Gastrocnemius medialis (tissue), 4 donors: ENCODE results near the gene CXCR2.

Experiments used
- CTCF ChIP-seq, 5 experiments: fragments of 450-650 bp in 3 of 5; fragments of 200-600 bp in 2 of 5; sonication (generic) in 2 of 5; IDR thresholded peaks in 4 of 5; conservative IDR thresholded peaks in 1 of 5; 1 replicate in 4 of 5; 2 replicates in 1 of 5; pipeline ENCODE4 v1.5.1; 2016 to 2019; ENCODE audit warnings: antibody characterized with exemption in 5 of 5, mild to moderate bottlenecking in 3 of 5, moderate library complexity in 3 of 5
- POLR2A ChIP-seq, 2 donors: fragments of 450-650 bp; IDR thresholded peaks; one replicate each; pipeline ENCODE4 v1.6.1; 2017; ENCODE audit warnings: antibody characterized with exemption in 2 of 2, mild to moderate bottlenecking in 2 of 2, moderate library complexity in 2 of 2

- no peak for TF ChIP-seq CTCF (IDR thresholded peaks at IDR 0.05 in 4 of 5, conservative IDR thresholded peaks at IDR 0.05 in 1 of 5)
- no peak for TF ChIP-seq POLR2A (IDR thresholded peaks at IDR 0.05)
Observed at GRCh38 chr2:218137514-218137913, 11.7 kb downstream of the CXCR2 start.
